ENCODE measurements around the gene CDH12.

CDH12 gene

DNA sequence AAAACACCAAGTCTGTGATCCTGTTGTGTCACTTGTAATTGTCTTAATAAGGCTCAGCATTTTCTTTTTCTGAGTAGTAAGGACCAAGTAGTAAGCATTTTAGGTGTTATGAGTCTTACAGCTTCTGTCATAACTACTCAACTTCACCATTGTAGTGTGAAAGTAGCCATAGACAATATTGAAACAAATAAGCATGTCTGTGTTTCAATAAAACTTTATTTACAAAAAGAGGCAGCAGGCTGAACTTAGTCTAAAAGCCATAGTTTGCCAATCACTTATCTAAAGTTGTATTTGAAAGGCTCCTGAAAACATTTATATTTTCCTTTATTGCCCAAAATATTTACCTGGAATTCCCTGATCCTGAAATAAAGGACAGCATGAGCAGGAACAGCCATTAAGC, 796.1 kb downstream of the CDH12 start:
- no peak for DNase-seq (ENCODE audit: low spot score)
- TF ChIP-seq, protein P1, sequence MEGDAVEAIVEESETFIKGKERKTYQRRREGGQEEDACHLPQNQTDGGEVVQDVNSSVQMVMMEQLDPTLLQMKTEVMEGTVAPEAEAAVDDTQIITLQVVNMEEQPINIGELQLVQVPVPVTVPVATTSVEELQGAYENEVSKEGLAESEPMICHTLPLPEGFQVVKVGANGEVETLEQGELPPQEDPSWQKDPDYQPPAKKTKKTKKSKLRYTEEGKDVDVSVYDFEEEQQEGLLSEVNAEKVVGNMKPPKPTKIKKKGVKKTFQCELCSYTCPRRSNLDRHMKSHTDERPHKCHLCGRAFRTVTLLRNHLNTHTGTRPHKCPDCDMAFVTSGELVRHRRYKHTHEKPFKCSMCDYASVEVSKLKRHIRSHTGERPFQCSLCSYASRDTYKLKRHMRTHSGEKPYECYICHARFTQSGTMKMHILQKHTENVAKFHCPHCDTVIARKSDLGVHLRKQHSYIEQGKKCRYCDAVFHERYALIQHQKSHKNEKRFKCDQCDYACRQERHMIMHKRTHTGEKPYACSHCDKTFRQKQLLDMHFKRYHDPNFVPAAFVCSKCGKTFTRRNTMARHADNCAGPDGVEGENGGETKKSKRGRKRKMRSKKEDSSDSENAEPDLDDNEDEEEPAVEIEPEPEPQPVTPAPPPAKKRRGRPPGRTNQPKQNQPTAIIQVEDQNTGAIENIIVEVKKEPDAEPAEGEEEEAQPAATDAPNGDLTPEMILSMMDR (IDR thresholded peaks at IDR 0.05; ENCODE audit: extremely low read depth, insufficient read depth, missing control alignments): no peak
- in situ Hi-C loops (cut with MboI; ENCODE audit: low pct_unique_long_range_greater_than_20kb, low sequenced_read_pairs, unreplicated experiment): no loop called here

DNA sequence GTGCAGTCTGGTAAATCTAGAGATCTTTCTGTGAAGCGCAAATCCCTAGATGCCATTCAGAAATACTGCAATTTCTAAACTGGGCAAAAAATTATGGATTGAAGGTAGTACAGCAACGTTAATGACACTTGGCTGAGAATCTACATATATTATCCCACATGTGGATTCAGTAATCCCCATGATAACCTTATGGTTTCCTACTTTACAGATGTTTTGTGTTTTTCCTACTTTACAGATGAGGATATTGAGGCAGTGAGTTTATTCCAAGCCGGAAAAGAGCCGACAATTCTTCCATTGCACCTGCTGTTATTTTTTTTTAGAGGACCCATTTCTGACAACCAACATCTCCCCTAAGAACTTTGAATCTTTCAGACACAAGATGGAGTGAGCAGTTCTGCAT, 796.5 kb downstream of the CDH12 start:
- no peak for DNase-seq (ENCODE audit: low spot score)
- in situ Hi-C loops (cut with MboI; ENCODE audit: low pct_unique_long_range_greater_than_20kb, low sequenced_read_pairs, unreplicated experiment): no loop called here
- TF ChIP-seq, protein P1 (IDR thresholded peaks at IDR 0.05; ENCODE audit: extremely low read depth, insufficient read depth, missing control alignments): no peak

DNA sequence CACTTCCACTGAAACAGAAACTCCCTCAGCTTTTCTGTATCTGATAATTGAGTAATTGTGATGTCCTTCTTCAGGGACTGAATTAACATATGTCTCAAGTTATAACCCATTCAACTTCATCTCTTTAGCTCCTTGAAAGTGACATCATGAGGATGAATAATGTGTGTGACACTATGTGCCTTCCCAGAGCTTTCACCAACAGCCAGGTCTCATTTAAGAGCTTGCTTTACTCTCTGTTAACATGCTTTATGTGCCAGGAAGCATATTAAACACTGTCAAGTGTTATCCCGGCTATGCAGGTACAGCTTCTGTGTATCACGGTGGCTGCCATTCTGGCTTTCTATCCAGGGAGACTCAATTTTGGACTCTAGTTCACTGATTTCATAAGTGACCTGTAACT, 799.9 kb downstream of the CDH12 start:
- no peak for DNase-seq (ENCODE audit: low spot score)
- in situ Hi-C loops (cut with MboI; ENCODE audit: low pct_unique_long_range_greater_than_20kb, low sequenced_read_pairs, unreplicated experiment): no loop called here
- TF ChIP-seq, protein P1 (IDR thresholded peaks at IDR 0.05; ENCODE audit: extremely low read depth, insufficient read depth, missing control alignments): no peak

DNA sequence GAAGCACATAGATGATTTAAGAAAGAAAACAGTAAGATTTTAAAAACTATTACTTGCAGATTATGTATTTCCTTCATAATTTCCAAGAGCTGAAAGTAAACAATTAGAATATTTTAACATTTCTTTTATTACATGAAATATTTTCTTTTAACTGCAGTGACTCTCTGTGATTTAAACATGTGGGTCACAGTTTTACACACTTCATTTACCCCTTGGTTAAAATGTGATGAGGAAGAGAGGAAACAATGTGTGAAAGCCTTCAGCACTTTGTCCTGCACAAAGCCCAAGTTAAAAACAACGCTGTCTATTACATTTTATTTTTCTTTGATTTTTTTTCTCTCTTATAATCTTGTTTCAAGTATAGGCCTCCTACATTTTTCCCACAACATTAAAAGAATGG, 801.3 kb downstream of the CDH12 start:
- TF ChIP-seq, protein P1 (IDR thresholded peaks at IDR 0.05; ENCODE audit: extremely low read depth, insufficient read depth, missing control alignments): no peak
- in situ Hi-C loops (cut with MboI; ENCODE audit: low pct_unique_long_range_greater_than_20kb, low sequenced_read_pairs, unreplicated experiment): no loop called here
- no peak for DNase-seq (ENCODE audit: low spot score)

DNA sequence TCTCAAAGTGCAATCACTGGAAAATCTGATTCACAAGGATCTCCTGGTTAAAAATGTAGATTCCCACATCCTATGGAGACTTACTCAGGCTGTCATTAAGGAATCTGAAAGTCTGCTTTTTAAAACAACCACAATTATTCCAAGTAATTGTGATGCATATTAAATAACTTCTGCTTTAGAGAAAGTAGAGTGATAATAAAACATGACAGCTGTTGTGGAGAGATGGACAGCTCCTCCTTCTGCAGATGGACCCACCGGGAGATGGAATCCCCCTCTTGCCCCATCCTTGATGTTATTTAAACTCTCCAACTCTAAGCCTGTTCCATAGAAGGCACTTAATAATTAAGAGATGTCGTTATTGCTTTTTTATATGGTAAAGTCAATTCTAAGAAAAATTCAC, 802.2 kb downstream of the CDH12 start:
- TF ChIP-seq, protein P1 (IDR thresholded peaks at IDR 0.05; ENCODE audit: extremely low read depth, insufficient read depth, missing control alignments): no peak
- DNase-seq (ENCODE audit: low spot score): no peak
- in situ Hi-C loops (cut with MboI; ENCODE audit: low pct_unique_long_range_greater_than_20kb, low sequenced_read_pairs, unreplicated experiment): no loop called here

DNA sequence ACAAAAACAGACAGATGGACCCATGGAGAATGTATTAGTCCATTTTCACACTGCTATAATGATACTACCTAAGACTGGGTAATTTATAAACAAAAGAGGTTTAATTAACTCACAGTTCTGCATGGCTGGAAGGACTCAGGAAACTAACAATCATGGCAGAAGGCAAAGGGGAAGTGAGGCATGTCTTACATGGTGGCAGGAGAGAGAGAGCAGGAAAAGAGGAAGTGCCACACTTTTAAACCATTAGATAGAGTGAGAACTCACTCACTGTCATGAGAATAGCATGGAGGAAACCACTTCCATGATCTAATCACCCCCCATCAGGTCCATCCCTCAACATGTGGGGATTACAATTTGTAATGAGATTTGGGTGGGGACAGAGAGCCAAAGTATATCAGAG, 808.9 kb downstream of the CDH12 start:
- in situ Hi-C loops (cut with MboI; ENCODE audit: low pct_unique_long_range_greater_than_20kb, low sequenced_read_pairs, unreplicated experiment): no loop called here
- TF ChIP-seq, protein P1 (IDR thresholded peaks at IDR 0.05; ENCODE audit: extremely low read depth, insufficient read depth, missing control alignments): no peak
- no peak for DNase-seq (ENCODE audit: low spot score)

DNA sequence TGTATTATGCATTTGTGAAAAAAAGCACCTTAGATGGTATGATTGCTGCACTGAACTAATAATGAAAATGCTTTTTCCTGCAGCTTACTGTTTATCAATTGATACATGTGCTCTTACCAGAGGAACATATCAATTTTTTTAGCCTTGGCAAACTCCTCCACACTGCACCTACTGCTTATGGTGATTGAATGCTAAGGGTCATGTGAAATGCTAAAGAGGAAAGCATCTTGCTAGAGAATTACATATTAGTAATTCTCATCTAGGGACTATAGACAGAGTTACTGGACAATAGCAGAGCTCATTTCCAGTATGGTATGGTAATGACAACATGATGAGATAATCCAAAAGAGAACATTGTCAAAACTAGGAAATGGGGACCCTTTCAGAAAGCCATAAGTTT, 817.1 kb downstream of the CDH12 start:
- in situ Hi-C loops (cut with MboI; ENCODE audit: low pct_unique_long_range_greater_than_20kb, low sequenced_read_pairs, unreplicated experiment): no loop called here
- no peak for DNase-seq (ENCODE audit: low spot score)
- TF ChIP-seq, protein P1 (IDR thresholded peaks at IDR 0.05; ENCODE audit: extremely low read depth, insufficient read depth, missing control alignments): no peak
